ENCODE measurements around the gene MSL3B.

The MSL3B gene

GRCh38 chr2:233862261-233862768 is 5.9 kb downstream of the MSL3B start:
- Mint-ChIP-seq H3K9me3 (peaks cover 5% of the 10 kb centered on the region), H3K27me3 (ENCODE audit: insufficient read depth, low read depth) (no peaks in the 10 kb centered on the region), H3K4me3 (no peak overlapping the region), H3K4me1 (no peaks in the 10 kb centered on the region), H3K27ac (no peak overlapping the region), H3K36me3 (no peaks in the 10 kb centered on the region)
- Histone ChIP-seq H4K20me1 (ENCODE audit: low read depth) (no peaks in the 10 kb centered on the region), H3K4me1 (no peaks in the 10 kb centered on the region), H3K27ac (no peak overlapping the region), H3K36me3 (no peaks in the 10 kb centered on the region), H2AFZ (replicated peaks) (no peak overlapping the region), H3K9ac (no peak overlapping the region), H3K4me3 (no peak overlapping the region), H3F3A (ENCODE audit: low read depth) (peaks cover 1% of the 10 kb centered on the region), H3K4me2 (no peak overlapping the region), H3K9me3 (ENCODE audit: low read depth) (no peaks in the 10 kb centered on the region), H3K79me2 (ENCODE audit: low read depth) (peaks cover 2% of the 10 kb centered on the region), H3K27me3 (no peaks in the 10 kb centered on the region)
- TF ChIP-seq EZH2phosphoT487 (IDR thresholded peaks at IDR 0.05) (no peak), EZH2 (IDR thresholded peaks at IDR 0.05) (no peak)
- TF ChIP-seq, protein P1, sequence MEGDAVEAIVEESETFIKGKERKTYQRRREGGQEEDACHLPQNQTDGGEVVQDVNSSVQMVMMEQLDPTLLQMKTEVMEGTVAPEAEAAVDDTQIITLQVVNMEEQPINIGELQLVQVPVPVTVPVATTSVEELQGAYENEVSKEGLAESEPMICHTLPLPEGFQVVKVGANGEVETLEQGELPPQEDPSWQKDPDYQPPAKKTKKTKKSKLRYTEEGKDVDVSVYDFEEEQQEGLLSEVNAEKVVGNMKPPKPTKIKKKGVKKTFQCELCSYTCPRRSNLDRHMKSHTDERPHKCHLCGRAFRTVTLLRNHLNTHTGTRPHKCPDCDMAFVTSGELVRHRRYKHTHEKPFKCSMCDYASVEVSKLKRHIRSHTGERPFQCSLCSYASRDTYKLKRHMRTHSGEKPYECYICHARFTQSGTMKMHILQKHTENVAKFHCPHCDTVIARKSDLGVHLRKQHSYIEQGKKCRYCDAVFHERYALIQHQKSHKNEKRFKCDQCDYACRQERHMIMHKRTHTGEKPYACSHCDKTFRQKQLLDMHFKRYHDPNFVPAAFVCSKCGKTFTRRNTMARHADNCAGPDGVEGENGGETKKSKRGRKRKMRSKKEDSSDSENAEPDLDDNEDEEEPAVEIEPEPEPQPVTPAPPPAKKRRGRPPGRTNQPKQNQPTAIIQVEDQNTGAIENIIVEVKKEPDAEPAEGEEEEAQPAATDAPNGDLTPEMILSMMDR (IDR thresholded peaks at IDR 0.05) = no peak
- DNase-seq (ENCODE audit: low spot score) = no peak

DNA sequence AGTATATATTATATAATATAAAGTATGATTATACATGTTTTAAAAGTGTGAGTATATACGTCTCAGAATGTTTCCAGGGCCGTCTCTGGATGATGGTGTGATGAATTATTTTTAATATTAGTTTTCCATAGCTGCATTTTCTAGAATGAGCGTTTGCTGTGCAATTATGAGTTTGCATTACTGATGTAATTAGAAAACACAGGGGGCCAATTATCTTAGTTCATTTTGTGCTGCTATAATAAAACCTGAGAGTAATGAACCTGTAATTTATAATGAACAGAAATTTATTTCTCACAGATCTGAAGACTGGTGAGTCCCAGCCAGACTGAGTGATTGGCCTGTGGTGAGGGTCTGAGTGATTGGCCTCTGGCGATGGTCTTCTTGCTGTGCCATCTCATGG is 9.9 kb downstream of the MSL3B start:
- H3K36me3 ChIP-seq = no peaks in the 10 kb centered on the region
- no peak overlapping the region for H3K4me3 Mint-ChIP-seq
- no peak for TF ChIP-seq EZH2 (IDR thresholded peaks at IDR 0.05)
- TF ChIP-seq, protein P1 (IDR thresholded peaks at IDR 0.05) = no peak
- TF ChIP-seq EZH2phosphoT487 (IDR thresholded peaks at IDR 0.05) = no peak
- no peak overlapping the region for H3K4me3 ChIP-seq
- H3K79me2 ChIP-seq (ENCODE audit: low read depth) = peaks cover 10% of the 10 kb centered on the region
- no peak overlapping the region for H3K9ac ChIP-seq
- H2AFZ ChIP-seq (replicated peaks) = no peak overlapping the region
- H3K27me3 Mint-ChIP-seq (ENCODE audit: insufficient read depth, low read depth) = peaks cover 4% of the 10 kb centered on the region
- H3K27ac Mint-ChIP-seq = no peak overlapping the region
- H3K9me3 ChIP-seq (ENCODE audit: low read depth) = no peaks in the 10 kb centered on the region
- H3K27me3 ChIP-seq = no peaks in the 10 kb centered on the region
- peaks cover 10% of the 10 kb centered on the region for H3F3A ChIP-seq (ENCODE audit: low read depth)
- DNase-seq (ENCODE audit: low spot score) = no peak
- H3K9me3 Mint-ChIP-seq = no peaks in the 10 kb centered on the region
- H3K4me2 ChIP-seq = no peak overlapping the region
- H3K36me3 Mint-ChIP-seq = no peaks in the 10 kb centered on the region
- H3K4me1 ChIP-seq = peaks cover 6% of the 10 kb centered on the region
- H4K20me1 ChIP-seq (ENCODE audit: low read depth) = peaks cover 5% of the 10 kb centered on the region
- H3K27ac ChIP-seq = no peak overlapping the region
- H3K4me1 Mint-ChIP-seq = peaks cover 13% of the 10 kb centered on the region

GRCh38 chr2:233857511-233858141 is 10.6 kb downstream of the MSL3B start:
- Histone ChIP-seq H3K9ac (no peak overlapping the region), H3K4me1 (peaks cover 13% of the 10 kb centered on the region), H3K36me3 (peaks cover 2% of the 10 kb centered on the region), H4K20me1 (ENCODE audit: low read depth) (peaks cover 12% of the 10 kb centered on the region), H3K79me2 (ENCODE audit: low read depth) (peaks cover 17% of the 10 kb centered on the region), H3K9me3 (ENCODE audit: low read depth) (no peaks in the 10 kb centered on the region), H3F3A (ENCODE audit: low read depth) (peaks cover 10% of the 10 kb centered on the region), H3K4me3 (no peak overlapping the region), H2AFZ (replicated peaks) (no peak overlapping the region), H3K27ac (no peak overlapping the region), H3K4me2 (no peak overlapping the region), H3K27me3 (no peaks in the 10 kb centered on the region)
- Mint-ChIP-seq H3K4me1 (peaks cover 20% of the 10 kb centered on the region), H3K4me3 (no peak overlapping the region), H3K36me3 (peaks cover 1% of the 10 kb centered on the region), H3K27me3 (ENCODE audit: insufficient read depth, low read depth) (peaks cover 4% of the 10 kb centered on the region), H3K9me3 (no peaks in the 10 kb centered on the region), H3K27ac (no peak overlapping the region)
- DNase-seq (ENCODE audit: low spot score) = peak; percentile 35
- no peak for TF ChIP-seq EZH2 (IDR thresholded peaks at IDR 0.05)
- TF ChIP-seq, protein P1 (IDR thresholded peaks at IDR 0.05) = peak; percentile 72

Measured in neural progenitor cell (in vitro differentiated cells).